IPS-18c (cell line): ENCODE data around the gene PHOSPHO1.

Source experiments
- H3K4me3 ChIP-seq: 2 replicates; pipeline ENCODE4 v1.7.0; 2013; ENCODE audit warnings: low read depth, mild to moderate bottlenecking, low read length, moderate library complexity; ENCODE audit not compliant: insufficient read depth
- H3K9me3 ChIP-seq: one replicate; pipeline ENCODE4 v1.6.1; 2013; ENCODE audit warnings: mild to moderate bottlenecking, low read length, moderate library complexity; ENCODE audit not compliant: control insufficient read depth, insufficient read depth

Gene PHOSPHO1

GRCh38 chr17:49249890-49250522 is 19.4 kb upstream of the PHOSPHO1 start:
- no peak overlapping the region for H3K4me3 ChIP-seq

GRCh38 chr17:49249292-49249794 is 18.8 kb upstream of the PHOSPHO1 start:
- H3K4me3 ChIP-seq, result no peak overlapping the region
- H3K9me3 ChIP-seq, result peaks cover 4% of the 10 kb centered on the region

More at GRCh38 chr17:49249890-49250522, 19.4 kb upstream of the PHOSPHO1 start:
- peaks cover 4% of the 10 kb centered on the region for H3K9me3 ChIP-seq

- Histone ChIP-seq H3K4me3 (no peak overlapping the region), H3K9me3 (peaks cover 4% of the 10 kb centered on the region)
Measured at GRCh38 chr17:49247944-49248343, 17.4 kb upstream of the PHOSPHO1 start.

- no peak overlapping the region for H3K4me3 ChIP-seq
- H3K9me3 ChIP-seq, result peaks cover 4% of the 10 kb centered on the region
Measured at GRCh38 chr17:49244839-49245238, 14.3 kb upstream of the PHOSPHO1 start.

GRCh38 chr17:49242813-49243212 is 12.2 kb upstream of the PHOSPHO1 start:
- Histone ChIP-seq H3K4me3 (no peak overlapping the region), H3K9me3 (no peaks in the 10 kb centered on the region)

GRCh38 chr17:49241692-49242397 is 11.3 kb upstream of the PHOSPHO1 start:
- Histone ChIP-seq H3K9me3 (no peaks in the 10 kb centered on the region), H3K4me3 (no peak overlapping the region)

GRCh38 chr17:49241040-49241439 is 10.5 kb upstream of the PHOSPHO1 start:
- no peak overlapping the region for H3K4me3 ChIP-seq
- no peaks in the 10 kb centered on the region for H3K9me3 ChIP-seq

- H3K9me3 ChIP-seq, result no peaks in the 10 kb centered on the region
- H3K4me3 ChIP-seq, result no peak overlapping the region
Measured at GRCh38 chr17:49240619-49241018, 10.0 kb upstream of the PHOSPHO1 start.

GRCh38 chr17:49239963-49240362 is 9.4 kb upstream of the PHOSPHO1 start:
- Histone ChIP-seq H3K9me3 (no peaks in the 10 kb centered on the region), H3K4me3 (no peak overlapping the region)

- Histone ChIP-seq H3K4me3 (no peak overlapping the region), H3K9me3 (no peaks in the 10 kb centered on the region)
Measured at GRCh38 chr17:49235896-49236295, 5.3 kb upstream of the PHOSPHO1 start.

GRCh38 chr17:49234509-49235080 is 4.0 kb upstream of the PHOSPHO1 start:
- H3K4me3 ChIP-seq, result no peak overlapping the region
- H3K9me3 ChIP-seq, result no peaks in the 10 kb centered on the region

GRCh38 chr17:49231563-49231894 is 942 bp upstream of the PHOSPHO1 start:
- Histone ChIP-seq H3K9me3 (no peaks in the 10 kb centered on the region), H3K4me3 (no peak overlapping the region)

- Histone ChIP-seq H3K4me3 (peak overlapping the region; percentile 82), H3K9me3 (no peaks in the 10 kb centered on the region)
Measured at GRCh38 chr17:49229805-49230600, 584 bp downstream of the PHOSPHO1 start.

GRCh38 chr17:49229076-49229804 is 1.3 kb downstream of the PHOSPHO1 start:
- Histone ChIP-seq H3K4me3 (no peak overlapping the region; the same call in 1 of the 2 replicates), H3K9me3 (no peaks in the 10 kb centered on the region)

GRCh38 chr17:49227436-49228261 is 2.9 kb downstream of the PHOSPHO1 start:
- no peak overlapping the region for H3K4me3 ChIP-seq
- no peaks in the 10 kb centered on the region for H3K9me3 ChIP-seq

GRCh38 chr17:49226771-49227435 is 3.7 kb downstream of the PHOSPHO1 start:
- Histone ChIP-seq H3K4me3 (no peak overlapping the region), H3K9me3 (no peaks in the 10 kb centered on the region)
